Fibroblast of lung (primary cell): ENCODE results near the gene TRMT13. TPM values are rescaled to one million over a fixed set of nuclear protein-coding genes. Genes with fewer than 3 reads are reported as not detected.
A peak's percentile ranks its signal among the peaks of the same experiment; 100 is the strongest.

Experiments
- DNase-seq, 2 donors: peaks; one replicate each; pipeline versions ENCODE4 v3.0.0 to v3.0.0-alpha.2; 2010; ENCODE audit warnings: low read depth in 2 of 2
- H2AFZ ChIP-seq: 2 replicates; pipeline ENCODE4 v1.5.1; 2012; ENCODE audit warnings: low read length, control low read depth, inconsistent platforms
- H3K27ac ChIP-seq: 2 replicates; pipeline ENCODE4 v1.5.1; 2011; ENCODE audit warnings: low read length, control low read depth; ENCODE audit not compliant: insufficient read depth
- H3K27me3 ChIP-seq: 2 replicates; pipeline ENCODE4 v1.5.1; 2011; ENCODE audit warnings: mild to moderate bottlenecking, low read length; ENCODE audit not compliant: control insufficient read depth, insufficient read depth
- H3K36me3 ChIP-seq: 2 replicates; pipeline ENCODE4 v1.5.1; 2011; ENCODE audit warnings: low read length; ENCODE audit not compliant: control insufficient read depth, insufficient read depth
- H3K4me1 ChIP-seq: 2 replicates; pipeline ENCODE4 v1.5.1; 2011; ENCODE audit warnings: low read length; ENCODE audit not compliant: control insufficient read depth, insufficient read depth; ENCODE audit errors: extremely low read depth
- H3K4me2 ChIP-seq: 2 replicates; pipeline ENCODE4 v1.5.1; 2011; ENCODE audit warnings: low read length, control low read depth; ENCODE audit not compliant: insufficient read depth; ENCODE audit errors: extremely low read depth
- H3K4me3 ChIP-seq, 4 experiments: fragments of 200-600 bp in 1 of 4; sonication (generic) in 1 of 4; replicated peaks in 1 of 4; 2 replicates each; pipeline ENCODE4 v1.5.1; 2011 to 2016; ENCODE audit warnings: low read length in 4 of 4, low read depth in 3 of 4, mild to moderate bottlenecking in 3 of 4, control low read depth in 2 of 4, inconsistent platforms in 1 of 4, mixed read lengths in 1 of 4; ENCODE audit not compliant: insufficient read depth in 1 of 4; ENCODE audit errors: control extremely low read depth in 1 of 4
- H3K79me2 ChIP-seq: 2 replicates; pipeline ENCODE4 v1.5.1; 2012; ENCODE audit warnings: mild to moderate bottlenecking, low read length, inconsistent platforms; ENCODE audit not compliant: control insufficient read depth, insufficient read depth
- H3K9ac ChIP-seq: 2 replicates; pipeline ENCODE4 v1.5.1; 2011; ENCODE audit warnings: mild to moderate bottlenecking, low read length, control low read depth; ENCODE audit not compliant: insufficient read depth
- H3K9me3 ChIP-seq: 2 replicates; pipeline ENCODE4 v1.5.1; 2012; ENCODE audit warnings: low read depth, low read length; ENCODE audit not compliant: control insufficient read depth, insufficient read depth
- H4K20me1 ChIP-seq: 2 replicates; pipeline ENCODE4 v1.5.1; 2011; ENCODE audit warnings: low read length; ENCODE audit not compliant: control insufficient read depth, insufficient read depth; ENCODE audit errors: extremely low read depth
- CTCF ChIP-seq, 2 donors: IDR thresholded peaks in 1 of 2; conservative IDR thresholded peaks in 1 of 2; 1 replicate in 1 of 2; 2 replicates in 1 of 2; pipeline ENCODE4 v1.5.1; 2011 to 2012; ENCODE audit warnings: low read length in 2 of 2, control low read depth in 1 of 2, inconsistent platforms in 1 of 2, low read depth in 1 of 2, mild to moderate bottlenecking in 1 of 2
- EZH2 ChIP-seq: IDR thresholded peaks from 2 replicates; pipeline ENCODE4 v1.5.1; 2012; ENCODE audit warnings: low read length, control low read depth, mild to moderate bottlenecking; ENCODE audit errors: missing control alignments
- polyA plus RNA-seq, 2 donors: library from polyadenylated mRNA; depleted of rRNA in 1 of 2; stranded (reverse) in 1 of 2; unstranded in 1 of 2; fragments of >200 nt; gene quantifications; 2 replicates each; pipeline ENCODE4 v1.2.1, GENCODE V29; 2011 to 2012; ENCODE audit warnings: missing spikeins in 1 of 2
- total RNA-seq: library from RNA; depleted of rRNA; stranded (reverse); fragments of >200 nt; gene quantifications from 2 replicates; pipeline ENCODE4 v1.2.1, GENCODE V29; 2014

TRMT13 gene
- total and polyA plus RNA-seq, 2 donors (not counting 1 experiment from before 2014, with no cell fraction given), result 10.4 to 16.3 TPM

- no peaks in the 10 kb centered on the region for H3K79me2 ChIP-seq
- peaks cover 2% of the 10 kb centered on the region for H3K36me3 ChIP-seq
- H2AFZ ChIP-seq, result no peak overlapping the region
- no peak overlapping the region for H3K4me3 ChIP-seq
- no peaks in the 10 kb centered on the region for H3K4me1 ChIP-seq
- H3K27me3 ChIP-seq, result no peaks in the 10 kb centered on the region
- no peak overlapping the region for H3K4me2 ChIP-seq
- DNase-seq, result no peak
- H3K9ac ChIP-seq, result no peak overlapping the region
- no peaks in the 10 kb centered on the region for H4K20me1 ChIP-seq
- TF ChIP-seq CTCF (conservative IDR thresholded peaks at IDR 0.05 in 1 of 2, IDR thresholded peaks at IDR 0.05 in 1 of 2; ENCODE audit: low read depth in 1 of 2, low read length in 2 of 2), result no peak
- no peak for TF ChIP-seq EZH2
- H3K9me3 ChIP-seq, result no peaks in the 10 kb centered on the region
- H3K27ac ChIP-seq, result no peak overlapping the region
Measured at GRCh38 chr1:100152271-100152670, 19.3 kb downstream of the TRMT13 start.

GRCh38 chr1:100162881-100163280 is 29.9 kb downstream of the TRMT13 start:
- H3K27ac ChIP-seq, result no peak overlapping the region
- no peak overlapping the region for H3K4me2 ChIP-seq
- H4K20me1 ChIP-seq, result no peaks in the 10 kb centered on the region
- no peak overlapping the region for H3K4me3 ChIP-seq
- no peak overlapping the region for H2AFZ ChIP-seq
- H3K79me2 ChIP-seq, result no peaks in the 10 kb centered on the region
- H3K4me1 ChIP-seq, result no peaks in the 10 kb centered on the region
- H3K27me3 ChIP-seq, result no peaks in the 10 kb centered on the region
- DNase-seq, result no peak
- no peaks in the 10 kb centered on the region for H3K9me3 ChIP-seq
- H3K9ac ChIP-seq, result no peak overlapping the region
- TF ChIP-seq EZH2 (no peak), CTCF (conservative IDR thresholded peaks at IDR 0.05 in 1 of 2, IDR thresholded peaks at IDR 0.05 in 1 of 2; ENCODE audit: low read depth in 1 of 2, low read length in 2 of 2) (no peak)
- H3K36me3 ChIP-seq, result no peaks in the 10 kb centered on the region

- Histone ChIP-seq H3K27me3 (no peaks in the 10 kb centered on the region), H3K9me3 (no peaks in the 10 kb centered on the region), H2AFZ (no peak overlapping the region), H3K36me3 (no peaks in the 10 kb centered on the region), H4K20me1 (no peaks in the 10 kb centered on the region), H3K4me1 (no peaks in the 10 kb centered on the region), H3K27ac (no peak overlapping the region), H3K79me2 (no peaks in the 10 kb centered on the region), H3K4me2 (no peak overlapping the region), H3K4me3 (no peak overlapping the region), H3K9ac (no peak overlapping the region)
- no peak for TF ChIP-seq CTCF (conservative IDR thresholded peaks at IDR 0.05 in 1 of 2, IDR thresholded peaks at IDR 0.05 in 1 of 2; ENCODE audit: low read depth in 1 of 2, low read length in 2 of 2)
- TF ChIP-seq EZH2, result no peak
- DNase-seq, result peak; percentile 17 to 75
Measured at GRCh38 chr1:100164216-100164615, 31.3 kb downstream of the TRMT13 start.
